ENCODE results near the gene NPSR1.

- TF ChIP-seq FOXK2 (IDR thresholded peaks at IDR 0.05) (no peak), FOXM1 (IDR thresholded peaks at IDR 0.05; ENCODE audit: borderline replicate concordance) (no peak), SP1 (IDR thresholded peaks at IDR 0.05) (no peak)
Observed at GRCh38 chr7:34653787-34654186, 4.2 kb upstream of the NPSR1 start.
